Heart right ventricle (tissue), 16 donors: ENCODE results near the gene DHX29. TPM values are rescaled to one million over a fixed set of nuclear protein-coding genes. Genes with fewer than 3 reads are reported as not detected.
A peak's percentile ranks its signal among the peaks of the same experiment; 100 is the strongest.

Experiments used
- ATAC-seq, 8 donors: fragments of 200-7000 bp; cut with Tn5 transposase; one replicate each; pipeline ENCODE4 v1.9.1; 2020; ENCODE audit warnings: mild to moderate bottlenecking in 8 of 8, moderate library complexity in 8 of 8, moderate number of reproducible peaks in 1 of 8
- DNase-seq, 2 donors: peaks; one replicate each; pipeline ENCODE4 v3.0.0-alpha.2; 2020
- H3K27ac ChIP-seq, 10 donors: fragments of 200-600 bp; sonication (generic) in 2 of 10; one replicate each; pipeline versions ENCODE4 v1.5.0 to v1.8.0; 2020 to 2022; ENCODE audit warnings: mild to moderate bottlenecking in 3 of 10
- H3K27me3 ChIP-seq, 7 donors: fragments of 200-600 bp; one replicate each; pipeline ENCODE4 v1.8.0; 2021 to 2022; ENCODE audit warnings: mild to moderate bottlenecking in 2 of 7
- H3K36me3 ChIP-seq, 9 donors: fragments of 200-600 bp; sonication (generic) in 1 of 9; one replicate each; pipeline versions ENCODE4 v1.5.0 to v1.8.0; 2020 to 2022; ENCODE audit warnings: mild to moderate bottlenecking in 2 of 9
- H3K4me1 ChIP-seq, 9 donors: fragments of 200-600 bp; sonication (generic) in 1 of 9; one replicate each; pipeline versions ENCODE4 v1.5.0 to v1.8.0; 2020 to 2022; ENCODE audit warnings: mild to moderate bottlenecking in 4 of 9
- H3K4me3 ChIP-seq, 10 donors: fragments of 200-600 bp; sonication (generic) in 2 of 10; one replicate each; pipeline versions ENCODE4 v1.5.0 to v1.8.0; 2020 to 2022; ENCODE audit warnings: mild to moderate bottlenecking in 7 of 10, moderate library complexity in 2 of 10
- H3K9me3 ChIP-seq, 11 donors: fragments of 200-600 bp in 10 of 11; sonication (generic) in 2 of 11; one replicate each; pipeline versions ENCODE4 v1.5.0 to v1.8.0; 2013 to 2022; ENCODE audit warnings: mild to moderate bottlenecking in 2 of 11, control low read depth in 1 of 11, moderate library complexity in 1 of 11
- WGBS, 2 donors: extraction: QIAGEN DNeasy Blood & Tissue Kit; methylation state at CpG; one replicate each; pipeline ENCODE4 v1.1.7; 2013; ENCODE audit warnings: inconsistent platforms in 1 of 2; 5-methylcytosine and 5-hydroxymethylcytosine counted together
- intact Hi-C, 10 donors: fragments of 100-400 bp; cut with DNase I; formaldehyde crosslinking; loops; one replicate each; pipeline versions ENCODE4 v1.11.1 to v1.14.2; 2022
- polyA plus RNA-seq, 2 donors: library from polyadenylated mRNA; stranded (reverse); fragments of 200-250 nt; gene quantifications; one replicate each; pipeline ENCODE4 v1.2.3, GENCODE V29; 2013
- total RNA-seq, 10 donors: library from RNA; stranded (reverse); fragmentation: NEBNext Ultra II Directional in 3 of 10; extraction: Animal tissue kit (Norgen Biotek cat#: 25700) in 3 of 10; gene quantifications; one replicate each; pipeline versions ENCODE4 v1.2.1 to v1.2.4, GENCODE V29; 2021 to 2023
- TF ChIP-seq, protein P1 (sequence below), 9 donors: fragments of 200-600 bp; sonication (generic) in 2 of 9; IDR thresholded peaks; one replicate each; pipeline versions ENCODE4 v1.5.0 to v1.8.0; 2021 to 2022; ENCODE audit warnings: antibody characterized with exemption in 9 of 9, mild to moderate bottlenecking in 5 of 9, moderate library complexity in 1 of 9
- donor health status: Arrhythmogenic right ventricular cardiomyopathy.
- donor health status: ischemic (EF 13 %, LVEDD 7.1; RV severe dilation, severe dysfunction).
- donor health status: healthy with polysubstance abuse.
- donor health status: DM: no; HTN: yes; CAD: no.
- donor health status: DM: no; HTN: no; CAD: no.
- donor health status: ischemic (EF 25% LVEDD 6.9; RV normal size, moderate dysfunction).
- donor health status: ischemic (EF 25% LVEDD 5.7; RV mildly dilated, moderate dysfunction).
- donor health status: healthy.
- donor health status: DM: yes; HTN: yes; CAD: no.
- donor health status: Ischemic cardiomyopathy.
- donor health status: ischemic (EF 35%, LVEDD 5.7; RV mildly dilated, moderate dysfunction).
- donor health status: nonischemic (EF 11% LVEDD 7.7; RV severe dilation, severe dysfunction).
- donor health status: DM: yes; HTN: yes; CAD: no.
- donor health status: PGD.
- donor health status: ischemic (EF 29% LVEDD 5.4; RV normal size, mild dysfunction).
- donor health status: nonischemic (EF 23%, LVEDD 6.1; RV moderate dilation, normal function).

The DHX29 gene
- total and polyA plus RNA-seq, 12 donors = 7.6 to 25.8 (median 20.9) TPM

DNA sequence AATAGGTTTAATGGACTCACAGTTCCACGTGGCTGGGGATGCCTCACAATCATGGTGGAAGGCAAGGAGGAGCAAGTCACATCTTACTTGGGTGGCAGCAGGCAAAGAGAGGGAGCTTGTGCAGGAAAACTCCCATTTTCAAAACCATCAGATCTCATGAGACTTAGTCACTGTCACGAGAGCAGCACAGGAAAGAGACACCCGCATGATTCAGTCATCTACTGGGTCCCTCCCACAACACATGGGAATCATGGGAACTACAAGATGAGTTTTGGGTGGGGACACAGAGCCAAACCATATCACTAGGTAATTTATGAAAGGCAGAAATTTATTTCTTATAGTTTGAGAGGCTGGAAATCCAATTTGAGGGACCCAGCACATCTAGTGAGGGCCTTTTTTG lies 40.3 kb upstream of the DHX29 start:
- no peak overlapping the region for H3K4me3 ChIP-seq
- H3K9me3 ChIP-seq = no peaks in the 10 kb centered on the region
- intact Hi-C loops = loop anchor here in 3 of 10 donors (5.0 to 10.0 kb wide), 3 partner anchors 57 to 345 kb away; no protein-coding TSS in a partner anchor
- DNase-seq (no peak), ATAC-seq (no peak)
- H3K27ac ChIP-seq = no peak overlapping the region
- 85 to 95% methylated on average over 3 of the region's 3 CpGs for WGBS, 2 donors
- TF ChIP-seq, protein P1, sequence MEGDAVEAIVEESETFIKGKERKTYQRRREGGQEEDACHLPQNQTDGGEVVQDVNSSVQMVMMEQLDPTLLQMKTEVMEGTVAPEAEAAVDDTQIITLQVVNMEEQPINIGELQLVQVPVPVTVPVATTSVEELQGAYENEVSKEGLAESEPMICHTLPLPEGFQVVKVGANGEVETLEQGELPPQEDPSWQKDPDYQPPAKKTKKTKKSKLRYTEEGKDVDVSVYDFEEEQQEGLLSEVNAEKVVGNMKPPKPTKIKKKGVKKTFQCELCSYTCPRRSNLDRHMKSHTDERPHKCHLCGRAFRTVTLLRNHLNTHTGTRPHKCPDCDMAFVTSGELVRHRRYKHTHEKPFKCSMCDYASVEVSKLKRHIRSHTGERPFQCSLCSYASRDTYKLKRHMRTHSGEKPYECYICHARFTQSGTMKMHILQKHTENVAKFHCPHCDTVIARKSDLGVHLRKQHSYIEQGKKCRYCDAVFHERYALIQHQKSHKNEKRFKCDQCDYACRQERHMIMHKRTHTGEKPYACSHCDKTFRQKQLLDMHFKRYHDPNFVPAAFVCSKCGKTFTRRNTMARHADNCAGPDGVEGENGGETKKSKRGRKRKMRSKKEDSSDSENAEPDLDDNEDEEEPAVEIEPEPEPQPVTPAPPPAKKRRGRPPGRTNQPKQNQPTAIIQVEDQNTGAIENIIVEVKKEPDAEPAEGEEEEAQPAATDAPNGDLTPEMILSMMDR (IDR thresholded peaks at IDR 0.05) = no peak
- H3K27me3 ChIP-seq = no peaks in the 10 kb centered on the region
- peaks cover 0 to 96% (median 38%) of the 10 kb centered on the region in 9 donors for H3K36me3 ChIP-seq
- no peaks in the 10 kb centered on the region for H3K4me1 ChIP-seq

DNA sequence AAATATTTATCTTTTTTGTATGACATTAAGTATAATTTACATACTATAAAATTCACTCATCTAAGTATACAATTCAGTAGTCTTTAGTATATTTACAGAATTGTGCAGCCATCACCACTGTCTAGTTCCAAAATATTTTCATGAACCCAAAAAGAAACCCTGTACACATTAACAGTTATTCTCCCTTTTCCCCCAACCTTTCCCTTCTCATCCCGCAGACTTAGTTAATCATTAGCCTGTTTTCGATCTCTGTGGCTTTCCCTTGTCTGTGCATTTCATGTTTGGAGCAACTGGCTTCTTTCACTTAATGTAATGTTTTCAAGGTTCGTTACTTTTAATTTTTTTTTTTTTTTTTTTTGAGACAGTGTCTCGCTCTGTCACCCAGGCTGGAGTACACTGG lies 37.8 kb upstream of the DHX29 start:
- Histone ChIP-seq H3K36me3 (peaks cover 0 to 96% (median 41%) of the 10 kb centered on the region in 9 donors), H3K27ac (no peak overlapping the region), H3K9me3 (no peaks in the 10 kb centered on the region), H3K4me3 (no peak overlapping the region), H3K4me1 (no peaks in the 10 kb centered on the region), H3K27me3 (no peaks in the 10 kb centered on the region)
- TF ChIP-seq, protein P1 (IDR thresholded peaks at IDR 0.05) = no peak
- DNase-seq = no peak
- intact Hi-C loops = loop anchor here in 6 of 10 donors (2.0 to 10.0 kb wide), 5 partner anchors 59 to 347 kb away; no protein-coding TSS in a partner anchor
- WGBS, 2 donors = 96 to 97% methylated on average over 4 of the region's 4 CpGs
- no peak for ATAC-seq

DNA sequence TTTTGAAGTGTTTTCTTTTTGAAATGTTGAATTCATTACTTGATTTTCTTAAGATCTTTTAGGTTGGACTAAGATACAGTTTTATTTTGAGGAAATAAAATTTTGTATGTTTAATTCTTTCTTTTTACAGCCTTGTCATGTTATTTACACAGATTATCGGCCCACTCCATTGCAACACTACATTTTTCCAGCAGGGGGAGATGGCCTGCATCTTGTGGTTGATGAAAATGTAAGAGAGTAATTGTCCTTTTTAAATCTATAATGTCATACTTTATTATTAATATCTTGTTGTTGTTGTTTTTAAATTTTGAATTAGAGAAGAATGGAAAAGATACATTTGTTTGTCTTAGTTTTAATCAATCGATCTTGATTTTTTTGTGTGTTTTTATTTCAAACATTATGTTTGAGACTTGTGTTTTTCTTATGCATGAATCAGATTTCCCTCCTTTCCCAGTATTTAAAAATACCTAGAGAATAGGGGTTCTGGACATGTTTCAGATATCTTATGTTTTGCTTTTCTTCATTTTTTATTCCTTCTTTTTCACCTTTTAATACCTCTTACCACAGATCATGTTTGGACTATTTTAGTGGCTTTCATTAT lies 37.0 kb upstream of the DHX29 start:
- no peaks in the 10 kb centered on the region for H3K27me3 ChIP-seq
- intact Hi-C loops = loop anchor here in 8 of 10 donors (2.0 to 10.0 kb wide), 6 partner anchors 43 to 348 kb away; no protein-coding TSS in a partner anchor
- H3K4me1 ChIP-seq = no peaks in the 10 kb centered on the region
- H3K36me3 ChIP-seq = peaks cover 0 to 96% (median 33%) of the 10 kb centered on the region in 9 donors
- no peak overlapping the region for H3K4me3 ChIP-seq
- DNase-seq (peak in 1 of 2 donors; percentile 47), ATAC-seq (no peak)
- WGBS, 2 donors = 36 to 41% methylated on average over 2 of the region's 2 CpGs
- H3K9me3 ChIP-seq = no peaks in the 10 kb centered on the region
- TF ChIP-seq, protein P1 (IDR thresholded peaks at IDR 0.05) = peak; percentile 69 to 94 (median 89)
- no peak overlapping the region for H3K27ac ChIP-seq

DNA sequence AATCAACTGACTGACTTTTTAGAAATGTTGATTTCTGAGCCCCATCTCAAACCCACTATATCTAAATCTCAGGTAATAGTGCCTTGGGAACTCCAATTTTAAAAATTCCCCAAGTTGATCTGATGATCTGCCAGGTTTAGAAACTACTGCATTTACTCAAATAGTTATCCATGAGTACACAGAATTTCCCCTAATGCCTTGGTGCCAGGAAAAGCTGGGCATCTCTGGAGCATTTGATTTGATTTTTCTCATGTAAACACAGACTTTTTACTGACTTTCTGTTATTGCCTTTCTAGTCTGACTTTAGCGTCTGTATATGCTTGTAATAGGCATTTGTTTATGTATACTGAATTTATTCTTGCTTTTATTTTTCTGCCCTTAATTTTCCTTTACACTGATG lies 36.1 kb upstream of the DHX29 start:
- no peak for ATAC-seq
- H3K4me3 ChIP-seq = no peak overlapping the region

More for the DNA sequence above, 36.1 kb upstream of the DHX29 start:
- peaks cover 0 to 90% (median 28%) of the 10 kb centered on the region in 9 donors for H3K36me3 ChIP-seq
- DNase-seq = no peak
- intact Hi-C loops = loop anchor here in 9 of 10 donors (2.0 to 10.0 kb wide), 6 partner anchors 44 to 349 kb away; no protein-coding TSS in a partner anchor
- no peaks in the 10 kb centered on the region for H3K9me3 ChIP-seq
- TF ChIP-seq, protein P1 (IDR thresholded peaks at IDR 0.05) = no peak
- H3K27me3 ChIP-seq = no peaks in the 10 kb centered on the region
- H3K4me1 ChIP-seq = peaks cover 0 to 7% (median 0%) of the 10 kb centered on the region in 9 donors
- H3K27ac ChIP-seq = no peak overlapping the region
- WGBS, 2 donors = 85 to 88% methylated on average over 1 of the region's 1 CpG
